D721Med (cell line): ENCODE measurements around the gene CXXC5.
A peak's percentile ranks its signal among the peaks of the same experiment; 100 is the strongest.

Experiments used
- DNase-seq: peaks from one replicate; pipeline ENCODE4 v3.0.0; 2011; ENCODE audit warnings: low spot score; ENCODE audit not compliant: insufficient read length
- FAIRE-seq: peaks from 2 replicates; lab custom pipeline; 2011; peaks lifted over from hg19 to GRCh38; lab: Jason Lieb, UNC
- TF ChIP-seq, protein P1 (sequence below): IDR thresholded peaks from 2 replicates; pipeline ENCODE4 v1.5.1; 2012; ENCODE audit warnings: mild to moderate bottlenecking, control low read depth; ENCODE audit not compliant: insufficient read depth; ENCODE audit errors: missing control alignments

The CXXC5 gene

GRCh38 chr5:139681466-139681865 is 33.3 kb downstream of the CXXC5 start:
- DNase-seq (no peak), FAIRE-seq (no peak)
- TF ChIP-seq, protein P1, sequence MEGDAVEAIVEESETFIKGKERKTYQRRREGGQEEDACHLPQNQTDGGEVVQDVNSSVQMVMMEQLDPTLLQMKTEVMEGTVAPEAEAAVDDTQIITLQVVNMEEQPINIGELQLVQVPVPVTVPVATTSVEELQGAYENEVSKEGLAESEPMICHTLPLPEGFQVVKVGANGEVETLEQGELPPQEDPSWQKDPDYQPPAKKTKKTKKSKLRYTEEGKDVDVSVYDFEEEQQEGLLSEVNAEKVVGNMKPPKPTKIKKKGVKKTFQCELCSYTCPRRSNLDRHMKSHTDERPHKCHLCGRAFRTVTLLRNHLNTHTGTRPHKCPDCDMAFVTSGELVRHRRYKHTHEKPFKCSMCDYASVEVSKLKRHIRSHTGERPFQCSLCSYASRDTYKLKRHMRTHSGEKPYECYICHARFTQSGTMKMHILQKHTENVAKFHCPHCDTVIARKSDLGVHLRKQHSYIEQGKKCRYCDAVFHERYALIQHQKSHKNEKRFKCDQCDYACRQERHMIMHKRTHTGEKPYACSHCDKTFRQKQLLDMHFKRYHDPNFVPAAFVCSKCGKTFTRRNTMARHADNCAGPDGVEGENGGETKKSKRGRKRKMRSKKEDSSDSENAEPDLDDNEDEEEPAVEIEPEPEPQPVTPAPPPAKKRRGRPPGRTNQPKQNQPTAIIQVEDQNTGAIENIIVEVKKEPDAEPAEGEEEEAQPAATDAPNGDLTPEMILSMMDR: no peak

DNA sequence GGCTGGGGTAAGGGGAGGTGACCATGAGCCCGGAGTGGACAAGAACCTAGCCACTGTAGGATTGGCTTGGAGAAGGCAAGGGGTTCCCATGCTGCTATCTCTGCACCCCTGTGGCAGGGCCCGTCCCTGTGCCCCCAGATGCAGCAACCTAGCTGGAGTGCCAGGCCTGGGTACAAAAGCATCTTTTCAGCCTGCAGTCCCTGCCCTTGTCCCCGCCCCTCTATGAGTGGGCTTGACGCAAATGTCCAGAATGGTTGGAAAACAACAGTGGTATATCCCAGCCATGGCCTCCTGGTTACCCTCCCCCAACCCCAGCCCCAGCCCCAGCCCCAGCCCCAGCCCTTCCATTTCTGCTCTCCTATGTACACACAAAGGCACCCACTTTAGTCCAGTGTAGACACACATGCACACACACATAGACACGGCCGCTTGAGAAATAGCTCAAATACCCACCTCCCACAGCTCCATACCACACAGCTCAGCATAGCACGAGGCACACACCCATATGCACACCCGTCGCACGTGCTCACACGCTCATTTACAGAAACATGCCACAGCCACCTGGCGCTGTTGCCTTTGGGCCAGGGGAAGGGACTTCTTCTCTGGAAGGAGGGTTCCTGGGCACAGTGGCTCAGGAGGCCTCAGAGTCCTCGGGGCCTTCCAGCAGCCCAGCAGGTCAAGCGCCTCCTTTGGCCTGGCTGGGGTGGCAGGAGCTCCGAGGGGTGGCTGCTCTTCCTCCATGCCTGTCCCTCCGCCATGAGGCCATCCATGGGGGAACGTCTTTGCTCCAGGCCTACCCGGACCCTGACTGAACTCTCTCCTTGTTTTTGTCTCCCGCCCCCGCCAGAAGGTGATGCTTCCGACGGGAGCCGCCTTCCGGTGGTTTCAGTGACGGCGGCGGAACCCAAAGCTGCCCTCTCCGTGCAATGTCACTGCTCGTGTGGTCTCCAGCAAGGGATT is 34.1 kb downstream of the CXXC5 start:
- TF ChIP-seq, protein P1: no peak
- FAIRE-seq (no peak), DNase-seq (no peak)

DNA sequence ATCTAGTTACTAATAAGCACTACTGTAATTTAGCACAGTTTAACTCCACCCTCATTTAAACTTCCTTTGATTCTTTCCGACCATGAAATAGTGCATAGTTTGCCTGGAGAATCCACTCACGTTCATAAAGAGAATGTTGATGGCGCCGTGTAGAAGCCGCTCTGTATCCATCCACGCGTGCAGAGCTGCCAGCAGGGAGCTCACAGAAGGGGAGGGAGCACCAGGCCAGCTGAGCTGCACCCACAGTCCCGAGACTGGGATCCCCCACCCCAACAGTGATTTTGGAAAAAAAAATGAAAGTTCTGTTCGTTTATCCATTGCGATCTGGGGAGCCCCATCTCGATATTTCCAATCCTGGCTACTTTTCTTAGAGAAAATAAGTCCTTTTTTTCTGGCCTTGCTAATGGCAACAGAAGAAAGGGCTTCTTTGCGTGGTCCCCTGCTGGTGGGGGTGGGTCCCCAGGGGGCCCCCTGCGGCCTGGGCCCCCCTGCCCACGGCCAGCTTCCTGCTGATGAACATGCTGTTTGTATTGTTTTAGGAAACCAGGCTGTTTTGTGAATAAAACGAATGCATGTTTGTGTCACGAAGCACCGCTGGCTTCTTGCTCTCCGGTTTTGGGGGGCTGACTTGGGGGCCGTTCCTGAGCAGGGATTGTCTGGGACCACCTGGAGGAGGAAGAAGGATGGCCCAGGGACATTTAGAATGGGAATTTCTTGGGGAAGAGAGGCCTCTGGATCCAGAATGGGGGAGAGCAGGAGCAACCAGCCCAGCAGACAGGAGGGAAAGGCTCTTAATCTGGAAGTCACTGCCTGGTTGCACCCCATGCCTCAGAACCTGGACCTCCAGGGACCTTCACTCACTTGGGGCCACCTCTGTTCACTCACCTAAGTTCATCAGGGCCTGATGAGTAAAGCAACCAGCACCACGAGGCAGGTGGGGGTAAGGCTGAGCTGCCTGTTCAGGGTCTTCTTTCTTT is 35.4 kb downstream of the CXXC5 start:
- DNase-seq (no peak), FAIRE-seq (no peak)
- TF ChIP-seq, protein P1: no peak

DNA sequence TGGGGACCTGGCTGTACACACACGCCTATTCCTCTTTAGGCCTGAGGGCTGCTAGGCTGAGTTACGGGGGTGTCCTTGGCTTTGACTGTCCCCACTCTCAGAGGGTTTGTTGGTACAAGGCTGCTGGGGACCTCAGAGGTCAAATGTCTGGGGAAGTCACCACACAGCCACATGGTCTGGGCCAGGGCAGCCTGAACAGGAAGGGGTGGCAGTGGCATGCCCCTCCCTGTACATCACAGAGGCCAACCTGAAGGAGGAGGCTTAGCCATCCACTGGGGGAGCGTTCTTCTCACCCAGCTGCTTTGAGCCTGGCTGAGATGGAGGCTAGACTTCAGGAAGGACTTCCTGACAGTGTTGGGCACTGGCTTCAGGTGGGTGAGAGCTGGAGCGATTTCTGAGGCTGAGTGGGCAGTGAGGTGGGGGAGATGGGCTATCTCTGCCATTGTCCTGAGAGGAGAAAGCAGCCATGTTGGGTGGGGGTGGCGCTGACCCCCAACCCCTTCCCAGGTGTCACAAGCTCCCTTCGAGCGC is 36.3 kb downstream of the CXXC5 start:
- DNase-seq (no peak), FAIRE-seq (no peak)
- TF ChIP-seq, protein P1: no peak

DNA sequence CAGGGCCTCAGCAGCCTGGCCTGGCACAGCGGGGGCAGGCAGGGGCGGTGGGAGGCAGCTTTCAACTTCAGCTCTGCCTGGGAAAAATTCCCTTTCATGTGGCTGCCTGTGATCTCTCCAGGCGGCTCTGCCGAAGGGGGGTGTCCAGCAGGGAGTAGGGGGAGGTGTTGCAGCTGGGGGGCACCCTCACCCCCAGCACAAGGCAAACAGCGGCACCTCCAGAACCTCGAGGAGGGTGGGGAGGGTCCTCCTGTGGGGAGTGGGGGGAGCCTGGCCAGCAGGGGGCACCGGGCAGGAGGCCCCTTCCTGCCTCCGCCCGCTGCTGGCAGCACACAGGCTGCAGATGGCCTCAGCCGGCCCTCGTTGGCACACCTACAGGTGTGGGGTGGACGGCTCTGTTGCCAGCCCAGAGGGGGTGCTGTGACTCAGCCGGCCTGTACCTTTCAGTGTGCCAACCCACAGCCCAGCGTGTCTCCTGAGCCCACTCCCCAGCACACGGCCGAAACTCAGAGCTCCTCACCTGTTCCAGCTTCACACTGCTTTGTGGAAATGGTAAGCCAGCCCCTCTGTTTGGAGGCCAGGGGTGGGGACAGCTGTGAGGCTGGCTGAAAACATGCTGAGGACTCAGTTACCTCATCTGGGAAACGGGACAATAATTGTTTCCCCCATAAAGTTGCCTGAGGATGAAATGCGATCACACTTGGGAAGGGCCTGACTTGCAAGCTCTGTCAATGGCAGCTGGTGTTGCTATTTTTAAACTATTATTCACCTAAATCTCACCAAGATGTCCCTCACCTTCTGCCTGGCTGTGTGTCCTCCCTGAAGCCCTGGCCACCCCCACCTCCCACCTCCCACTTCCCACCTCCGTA is 37.0 kb downstream of the CXXC5 start:
- FAIRE-seq: no peak
- DNase-seq: no peak
- TF ChIP-seq, protein P1: peak; percentile 5

DNA sequence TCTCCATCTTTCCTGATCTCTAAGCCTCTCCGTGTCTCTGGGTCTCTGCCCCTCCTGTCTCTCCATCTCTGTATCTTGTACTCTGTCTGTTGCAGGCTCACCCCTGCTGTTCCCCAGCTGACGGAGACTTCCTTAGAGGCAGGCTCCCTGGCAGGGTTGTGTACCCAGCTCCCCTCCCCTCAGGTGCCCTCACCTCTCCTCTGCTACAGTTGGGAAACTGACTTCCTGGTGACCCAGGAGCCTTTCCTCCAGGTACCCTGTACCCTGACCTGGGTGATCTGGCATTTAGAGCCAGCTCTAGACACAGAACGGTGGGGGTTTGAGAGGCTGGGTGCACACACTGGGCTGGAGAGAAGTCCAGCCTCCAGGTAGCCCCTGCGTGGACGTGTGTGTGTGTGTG is 37.7 kb downstream of the CXXC5 start:
- FAIRE-seq (no peak), DNase-seq (no peak)

More for the DNA sequence above, 37.7 kb downstream of the CXXC5 start:
- TF ChIP-seq, protein P1: no peak
